CMK (cell line): Measurements from ENCODE around the gene HYDIN.
"Not testable (repeated sequence)": the region's sequence is repeated elsewhere in the genome, so short reads cannot be mapped to it uniquely, and the experiment has no call there.

Source experiments
- DNase-seq: peaks from one replicate; pipeline ENCODE4 v3.0.0-alpha.2; 2010; ENCODE audit warnings: low read depth

The HYDIN gene

DNA sequence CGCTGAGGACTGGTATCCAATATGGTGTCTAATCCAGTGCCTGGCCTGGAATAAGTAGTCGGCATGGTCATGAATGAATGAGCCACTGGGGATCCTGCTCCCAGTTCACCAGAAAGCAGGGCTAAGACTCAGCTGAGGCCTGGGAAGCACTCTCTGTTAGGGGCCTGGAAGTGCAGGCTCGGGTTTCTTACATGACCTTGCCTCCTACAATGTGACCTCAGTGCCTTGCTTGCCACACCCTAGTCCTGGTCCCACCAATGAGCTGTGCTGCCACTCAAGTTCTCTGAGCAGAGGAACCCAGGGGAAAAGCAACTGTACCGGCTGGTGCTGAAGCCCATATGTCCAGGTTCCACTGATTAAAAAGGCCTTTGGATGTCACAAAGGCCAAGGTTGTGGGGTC lies 238.0 kb downstream of the HYDIN start:
- DNase-seq = not testable (repeated sequence)

DNA sequence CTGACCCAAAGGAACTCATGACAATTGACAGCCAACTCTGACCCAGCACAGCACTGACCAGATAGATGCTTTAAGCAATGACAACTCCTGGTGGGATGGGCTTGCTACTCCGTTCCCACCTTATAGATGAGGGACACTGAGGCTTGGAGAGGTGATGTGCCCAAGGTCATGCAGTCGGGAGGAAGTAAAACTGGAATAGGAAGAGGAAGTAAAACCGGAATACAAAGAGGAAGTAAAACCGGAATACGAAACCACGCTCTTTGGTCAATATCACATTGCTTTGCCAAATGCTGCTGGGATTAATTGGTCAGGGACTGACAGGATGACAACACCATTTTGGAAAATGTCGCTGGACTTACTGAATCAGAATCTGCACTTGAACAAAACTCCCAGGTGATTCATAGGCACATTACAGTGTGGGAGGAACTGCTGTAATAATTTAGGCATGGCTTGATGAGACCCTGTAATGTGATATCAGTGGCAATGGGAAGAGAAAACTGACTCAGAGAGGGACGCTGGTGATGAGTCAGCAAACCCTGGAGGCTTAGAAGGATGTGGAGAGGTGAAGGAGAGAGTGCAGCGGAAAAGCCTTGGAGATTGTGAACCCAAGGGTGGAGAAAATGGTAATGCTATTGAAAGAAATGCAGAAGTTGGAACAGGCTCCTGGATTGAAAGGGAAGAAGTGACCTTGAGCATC lies 243.4 kb downstream of the HYDIN start:
- DNase-seq = not testable (repeated sequence)

GRCh38 chr16:70984675-70985074 lies 245.8 kb downstream of the HYDIN start:
- DNase-seq = not testable (repeated sequence)

DNA sequence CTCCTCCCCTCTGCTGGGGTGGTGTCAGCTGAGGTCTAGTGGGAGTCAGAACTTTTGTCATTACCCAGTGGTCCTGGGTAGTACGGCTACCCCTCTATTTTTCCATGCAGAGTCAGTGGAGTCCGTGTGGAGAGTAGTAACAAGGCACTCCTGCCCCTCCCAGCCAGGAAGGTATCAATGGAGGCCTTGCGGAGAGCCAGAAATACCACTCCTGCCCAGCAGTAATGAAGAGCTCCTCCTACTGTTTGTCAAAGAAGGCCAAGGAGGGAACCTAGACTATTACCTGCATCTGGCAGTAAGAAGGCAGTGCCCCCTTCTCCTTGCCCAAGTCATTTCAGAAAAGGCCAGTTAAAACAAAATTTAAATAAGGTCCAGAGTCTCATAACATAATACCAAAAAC lies 262.2 kb downstream of the HYDIN start:
- DNase-seq = not testable (repeated sequence)

GRCh38 chr16:70960169-70960568 lies 270.4 kb downstream of the HYDIN start:
- DNase-seq = not testable (repeated sequence)

DNA sequence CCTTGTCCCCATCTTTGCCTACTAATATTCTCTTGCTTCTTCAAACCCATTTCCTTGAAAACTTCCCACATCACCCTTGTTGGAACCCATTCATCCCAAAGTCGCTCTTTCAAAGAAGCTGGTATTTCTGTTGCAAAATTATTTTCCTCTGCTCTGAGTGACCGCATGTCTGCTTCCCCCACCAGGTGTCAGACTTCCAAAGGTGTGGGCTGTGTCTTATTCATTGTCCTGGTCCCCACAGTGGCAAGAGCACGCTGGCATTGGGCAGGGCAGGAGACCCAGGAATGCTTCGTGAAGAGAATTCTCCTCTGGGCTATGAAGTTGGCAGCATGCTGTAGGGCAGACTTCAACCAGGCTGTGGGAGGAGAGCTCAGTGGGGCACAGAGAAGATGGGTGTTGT lies 275.6 kb downstream of the HYDIN start:
- not testable (repeated sequence) for DNase-seq

- DNase-seq = not testable (repeated sequence)
These were observed 276.7 kb downstream of the HYDIN start for GRCh38 chr16:70953824-70954223.

DNA sequence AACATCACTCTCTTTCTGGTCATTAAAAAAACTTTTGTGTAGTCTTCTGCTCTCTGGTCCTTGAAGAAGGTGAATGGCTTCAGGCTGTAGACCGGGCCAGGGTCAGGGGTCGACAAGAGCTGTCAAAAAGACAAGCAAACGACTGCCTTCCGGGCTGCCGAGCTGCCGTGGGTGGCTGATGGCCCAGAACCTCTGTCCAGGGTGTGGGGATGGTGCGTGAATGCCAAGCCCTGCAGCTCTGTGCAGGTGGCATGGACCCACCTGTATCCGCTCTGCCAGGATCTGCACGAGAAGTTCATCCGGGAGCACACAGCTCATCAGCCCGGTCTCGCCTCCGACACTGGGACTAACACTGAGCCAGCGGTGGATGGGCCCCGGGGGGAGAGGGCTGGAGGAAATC lies 287.0 kb downstream of the HYDIN start:
- DNase-seq = not testable (repeated sequence)

DNA sequence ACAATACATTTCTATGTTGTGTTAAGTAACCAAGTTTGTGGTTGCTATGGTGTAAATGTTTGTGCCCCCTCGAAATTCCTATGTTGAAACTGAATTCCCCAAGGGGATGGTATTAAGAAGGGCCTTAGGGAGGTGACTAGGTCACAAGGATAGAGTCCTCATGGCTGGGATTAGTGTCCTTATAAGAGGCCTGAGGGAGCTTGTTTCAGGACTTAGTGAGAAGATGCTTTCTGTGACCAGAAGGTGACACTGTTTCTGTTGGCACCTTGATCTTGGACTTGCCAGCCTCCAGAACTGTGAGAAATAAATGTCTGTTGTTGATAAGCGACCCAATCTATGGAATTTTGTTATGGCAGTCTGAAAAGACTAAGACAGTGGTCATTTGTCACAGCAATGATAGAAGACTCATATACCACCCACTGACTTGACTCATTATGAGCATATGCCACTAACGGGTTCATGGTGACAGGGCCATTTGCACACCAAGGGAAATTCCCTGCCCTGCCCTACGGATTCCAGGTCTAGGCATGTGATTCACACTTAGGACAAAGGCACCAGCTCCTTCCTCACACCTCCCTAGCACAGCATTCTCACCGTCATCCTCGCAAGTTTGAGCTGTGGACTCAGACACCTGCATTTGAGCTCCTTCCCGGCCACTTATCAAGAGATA lies 290.7 kb downstream of the HYDIN start:
- DNase-seq = not testable (repeated sequence)

DNA sequence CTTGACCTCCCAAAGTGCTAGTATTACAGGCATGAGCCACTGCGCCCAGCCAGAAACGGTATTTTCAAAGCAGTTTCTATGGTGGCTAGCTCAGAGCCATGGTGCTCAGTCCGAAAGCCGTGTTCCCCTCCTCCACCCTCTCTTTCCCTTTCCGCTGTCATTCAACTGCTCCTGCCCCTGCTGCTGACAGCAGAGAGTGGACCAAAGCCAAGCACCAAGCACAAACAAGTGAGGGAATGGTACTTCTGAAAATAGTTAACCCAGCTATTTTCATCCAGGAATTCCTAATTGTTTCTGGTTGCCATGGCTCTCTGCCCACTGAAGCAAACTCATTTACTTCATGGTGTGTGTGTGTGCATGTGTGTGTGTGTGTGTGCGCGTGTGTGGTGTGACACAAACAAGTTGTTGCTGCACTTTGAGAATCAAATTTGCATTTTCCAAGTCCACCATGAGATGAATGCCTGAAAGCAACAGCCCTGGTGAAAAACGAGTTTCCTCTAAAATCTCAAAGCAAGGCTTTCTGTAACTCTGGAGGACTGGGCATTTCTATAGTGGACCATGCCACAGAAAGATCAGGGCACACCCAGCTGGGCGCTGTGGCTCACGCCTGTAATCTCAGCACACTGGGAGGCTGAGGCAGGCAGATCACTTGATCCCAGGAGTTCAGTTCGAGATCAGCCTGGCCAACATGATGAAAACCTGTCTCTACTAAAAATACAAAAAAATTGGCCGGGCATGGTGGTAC lies 293.6 kb downstream of the HYDIN start:
- DNase-seq = not testable (repeated sequence)

- not testable (repeated sequence) for DNase-seq
These were observed 295.2 kb downstream of the HYDIN start for GRCh38 chr16:70935325-70935724.

DNA sequence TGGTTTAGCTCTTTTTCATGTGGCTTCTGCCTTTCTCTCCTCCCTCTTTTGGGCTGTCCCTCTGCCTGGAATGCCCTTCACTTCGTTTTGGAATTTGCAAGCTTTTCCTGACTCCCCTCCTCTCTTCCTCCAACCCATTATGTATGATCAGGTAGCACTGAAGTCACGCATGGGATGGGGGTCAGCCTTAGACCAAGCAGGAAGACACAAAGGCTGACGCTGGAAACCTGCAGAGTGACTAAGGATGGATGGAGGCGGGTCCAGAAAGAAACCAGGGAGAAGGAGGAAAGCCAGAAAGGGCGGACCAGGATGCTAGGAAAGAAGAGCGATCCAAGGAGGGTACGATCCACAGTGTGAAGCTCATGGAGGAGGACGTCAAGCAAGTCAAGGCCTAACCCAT lies 296.8 kb downstream of the HYDIN start:
- DNase-seq = not testable (repeated sequence)

DNA sequence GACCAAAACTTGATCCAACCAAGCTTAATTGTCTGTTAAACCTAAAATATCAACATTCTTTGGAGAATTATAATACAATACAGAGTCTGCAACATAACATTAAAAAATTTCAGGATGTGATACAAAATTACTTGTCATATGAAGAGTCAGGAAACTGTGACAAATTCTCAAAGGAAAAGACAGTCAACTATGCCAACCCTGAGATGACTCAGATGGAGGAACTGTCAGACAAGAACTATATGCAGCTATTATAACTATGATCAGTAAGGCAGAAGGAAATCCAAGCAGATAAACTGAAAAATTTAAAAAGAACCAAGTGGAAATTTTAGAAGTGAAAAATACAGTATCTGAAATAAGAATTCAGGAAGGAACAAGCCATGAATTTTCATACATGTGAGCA lies 299.8 kb downstream of the HYDIN start:
- not testable (repeated sequence) for DNase-seq

DNA sequence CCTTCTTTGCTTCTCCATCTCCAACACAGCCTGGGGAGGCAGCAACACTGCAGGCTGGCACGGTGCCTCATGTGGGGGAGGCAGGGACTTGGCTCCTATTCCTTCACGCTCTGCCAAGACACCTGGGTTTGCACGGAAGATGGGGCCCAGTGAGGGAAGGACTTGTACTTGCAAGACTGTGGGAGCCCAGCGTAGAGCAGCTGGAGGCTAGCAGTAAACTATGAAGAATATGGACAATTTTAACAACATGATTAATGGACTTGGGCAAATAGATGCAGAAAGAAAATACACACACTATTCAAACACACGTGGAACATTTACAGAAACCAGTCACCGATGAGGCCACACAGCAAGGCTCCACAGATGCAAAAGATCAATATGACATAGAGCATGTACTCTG lies 308.4 kb downstream of the HYDIN start:
- not testable (repeated sequence) for DNase-seq

DNA sequence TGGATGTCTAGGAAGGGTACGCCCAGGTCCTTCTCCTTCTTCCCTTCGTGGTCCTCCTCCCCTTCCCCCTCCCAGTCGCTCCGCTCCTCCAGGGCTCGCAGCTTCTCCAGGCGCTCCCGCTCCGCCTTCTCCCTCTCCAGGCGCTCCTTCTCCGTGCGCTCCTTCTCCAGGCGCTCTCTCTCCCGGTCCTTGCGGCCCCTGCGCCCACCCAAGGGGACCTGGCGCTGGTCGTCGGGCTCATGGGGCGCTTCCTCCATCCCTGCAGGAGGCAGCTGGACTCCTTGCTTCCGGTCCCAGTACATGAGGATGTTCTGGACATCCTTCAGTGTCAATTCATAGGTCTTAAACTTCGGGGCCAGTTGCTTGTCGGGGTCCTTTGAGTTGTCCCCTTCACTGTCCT lies 309.9 kb downstream of the HYDIN start:
- not testable (repeated sequence) for DNase-seq

GRCh38 chr16:70888208-70888607 lies 342.3 kb downstream of the HYDIN start:
- not testable (repeated sequence) for DNase-seq

- DNase-seq = not testable (repeated sequence)
These were observed 345.9 kb downstream of the HYDIN start for GRCh38 chr16:70884652-70885051.

GRCh38 chr16:70882311-70882710 lies 348.2 kb downstream of the HYDIN start:
- DNase-seq = not testable (repeated sequence)

DNA sequence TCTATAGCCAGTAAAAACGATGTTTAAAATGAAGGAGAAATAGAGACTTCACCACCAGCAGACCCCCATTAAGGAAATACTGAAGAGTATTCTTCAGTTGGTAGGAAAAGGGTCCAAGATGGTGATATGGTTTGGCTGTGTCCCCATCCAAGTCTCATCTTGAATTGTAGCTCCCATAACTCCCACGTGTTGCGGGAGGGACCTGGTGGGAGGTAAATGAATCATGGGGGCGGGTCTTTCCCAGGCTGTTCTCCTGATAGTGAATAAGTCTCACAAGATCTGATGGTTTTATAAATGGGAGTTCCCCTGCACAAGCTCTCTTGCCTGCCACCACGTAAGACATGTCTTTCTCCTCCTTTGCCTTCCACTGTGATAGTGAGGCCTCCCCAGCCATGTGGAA lies 352.6 kb downstream of the HYDIN start:
- not testable (repeated sequence) for DNase-seq

DNA sequence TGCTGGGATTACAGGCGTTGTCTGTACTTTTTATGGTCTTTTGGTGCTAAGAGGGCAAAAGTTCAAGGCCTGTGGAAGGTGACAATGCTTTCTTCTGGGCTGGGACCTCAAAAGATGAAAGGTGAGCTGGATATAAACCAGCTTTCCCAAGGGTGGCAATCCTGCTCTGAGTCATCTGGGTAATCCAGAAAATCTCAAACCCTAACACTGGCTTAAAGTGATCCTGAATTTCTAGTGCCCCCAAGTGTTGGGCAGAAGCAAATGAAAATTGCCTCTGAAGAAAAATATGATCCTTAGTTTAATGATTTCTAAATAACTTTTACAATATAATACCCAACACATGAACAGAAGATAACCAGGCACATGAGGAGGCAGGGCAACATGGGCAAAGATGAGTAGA lies 354.1 kb downstream of the HYDIN start:
- not testable (repeated sequence) for DNase-seq

DNA sequence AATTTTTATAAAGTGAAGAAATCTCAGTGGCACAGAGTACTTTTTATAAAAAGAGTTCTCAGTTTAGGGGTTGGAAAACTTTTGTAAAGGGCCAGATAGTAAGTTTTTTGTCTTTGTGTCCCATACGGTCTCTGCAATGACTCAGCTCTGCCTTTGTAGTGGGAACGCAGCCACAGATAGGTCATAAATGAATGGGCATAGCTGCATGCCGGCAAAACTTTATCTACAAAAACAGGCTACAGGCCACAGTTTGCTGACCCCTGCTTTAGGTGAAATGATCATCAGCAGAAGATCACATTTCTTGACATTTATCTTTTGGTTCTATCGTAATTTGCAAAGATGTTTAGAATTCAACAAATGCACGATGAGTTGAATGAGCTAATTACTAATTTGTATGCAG lies 365.8 kb downstream of the HYDIN start:
- not testable (repeated sequence) for DNase-seq

DNA sequence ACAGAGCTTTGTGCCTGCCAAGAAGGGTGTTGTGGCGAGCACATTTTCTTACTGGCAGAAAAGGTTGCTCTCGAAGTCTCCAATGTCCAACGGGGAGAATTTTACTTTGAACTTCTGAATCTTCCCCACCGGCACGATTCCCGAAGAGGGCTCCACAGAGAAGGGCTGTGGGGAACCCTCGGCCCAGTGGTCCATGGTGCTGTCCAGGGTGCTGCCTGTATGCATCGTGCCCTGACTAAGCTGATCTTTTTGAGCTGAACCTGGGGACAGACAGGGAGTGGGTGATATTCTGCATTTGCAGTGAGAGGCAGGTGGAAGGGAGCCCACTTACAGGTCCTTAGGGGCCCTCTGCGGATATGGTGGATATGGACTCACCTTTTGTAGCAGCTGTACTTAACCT lies 368.5 kb downstream of the HYDIN start:
- DNase-seq = not testable (repeated sequence)

DNA sequence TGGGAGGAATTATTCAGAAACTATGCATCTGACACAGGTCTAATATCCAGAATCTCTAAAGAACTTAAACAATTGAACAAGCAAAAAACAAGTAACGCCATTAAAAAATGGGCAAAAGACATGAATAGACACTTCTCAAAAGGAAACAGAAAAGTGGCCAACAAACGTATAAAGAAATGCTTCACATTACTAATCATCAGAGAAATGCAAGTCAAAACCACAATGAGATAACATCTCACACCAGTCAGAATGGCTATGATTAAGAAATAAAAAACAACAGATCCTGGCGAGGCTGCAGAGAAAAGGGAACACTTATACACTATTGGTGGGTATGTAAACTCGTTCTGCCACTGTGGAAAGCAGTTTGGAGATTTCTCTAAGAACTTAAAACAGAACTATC lies 379.2 kb downstream of the HYDIN start:
- DNase-seq = not testable (repeated sequence)
